ENCODE results near the gene GSC2.

The GSC2 gene

GRCh38 chr22:19177164-19178064 is 27.3 kb upstream of the GSC2 start:
- Histone ChIP-seq H3K4me1 (ENCODE audit: control insufficient read depth, insufficient read depth, low read length) (peaks cover 23% of the 10 kb centered on the region), H3K27ac (ENCODE audit: insufficient read depth, low read depth, low read length, poor library complexity, severe bottlenecking) (no peak overlapping the region), H3K4me3 (ENCODE audit: insufficient read depth, low read depth, low read length) (peak overlapping the region; percentile 78), H3K9me3 (ENCODE audit: control insufficient read depth, low read length) (no peaks in the 10 kb centered on the region), H3K36me3 (ENCODE audit: control insufficient read depth, insufficient read depth, low read length) (peaks cover 2% of the 10 kb centered on the region), H3K27me3 (ENCODE audit: control insufficient read depth, insufficient read depth, low read length, poor library complexity, severe bottlenecking) (no peaks in the 10 kb centered on the region)
- WGBS, 2 experiments, result 36 to 38% methylated on average over 55 of the region's 55 CpGs

DNA sequence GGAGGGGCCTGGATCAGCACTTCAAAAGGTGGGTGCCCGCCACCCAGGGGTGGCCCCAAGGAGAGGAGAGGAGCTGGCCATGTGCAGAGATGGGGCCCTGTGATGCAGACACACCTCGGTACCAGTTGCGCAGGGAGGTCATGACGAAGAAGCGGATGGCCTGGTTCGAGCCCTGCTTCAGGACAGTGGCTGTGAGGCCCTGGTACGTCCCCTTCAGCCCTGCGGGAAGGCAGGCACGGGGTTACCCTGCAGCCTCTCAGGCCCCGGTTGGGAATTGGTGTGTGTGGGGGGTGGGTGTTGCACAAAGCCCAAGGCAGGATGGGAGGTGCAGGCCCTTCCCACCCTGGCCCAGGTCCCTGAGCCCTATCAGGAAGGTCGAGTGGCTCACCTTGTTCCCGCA is 26.6 kb upstream of the GSC2 start:
- peaks cover 2% of the 10 kb centered on the region for H3K36me3 ChIP-seq (ENCODE audit: control insufficient read depth, insufficient read depth, low read length)
- H3K9me3 ChIP-seq (ENCODE audit: control insufficient read depth, low read length), result no peaks in the 10 kb centered on the region
- H3K4me1 ChIP-seq (ENCODE audit: control insufficient read depth, insufficient read depth, low read length), result peaks cover 23% of the 10 kb centered on the region
- 84 to 88% methylated on average over 12 of the region's 12 CpGs for WGBS, 2 experiments
- H3K27me3 ChIP-seq (ENCODE audit: control insufficient read depth, insufficient read depth, low read length, poor library complexity, severe bottlenecking), result no peaks in the 10 kb centered on the region
- H3K4me3 ChIP-seq (ENCODE audit: insufficient read depth, low read depth, low read length), result no peak overlapping the region
- H3K27ac ChIP-seq (ENCODE audit: insufficient read depth, low read depth, low read length, poor library complexity, severe bottlenecking), result no peak overlapping the region

GRCh38 chr22:19176175-19176643 is 26.1 kb upstream of the GSC2 start:
- WGBS, 2 experiments, result 75 to 77% methylated on average over 12 of the region's 12 CpGs
- Histone ChIP-seq H3K27me3 (ENCODE audit: control insufficient read depth, insufficient read depth, low read length, poor library complexity, severe bottlenecking) (peaks cover under 1% of the 10 kb centered on the region), H3K9me3 (ENCODE audit: control insufficient read depth, low read length) (no peaks in the 10 kb centered on the region), H3K36me3 (ENCODE audit: control insufficient read depth, insufficient read depth, low read length) (peaks cover 2% of the 10 kb centered on the region), H3K4me3 (ENCODE audit: insufficient read depth, low read depth, low read length) (no peak overlapping the region), H3K4me1 (ENCODE audit: control insufficient read depth, insufficient read depth, low read length) (peaks cover 23% of the 10 kb centered on the region), H3K27ac (ENCODE audit: insufficient read depth, low read depth, low read length, poor library complexity, severe bottlenecking) (no peak overlapping the region)

DNA sequence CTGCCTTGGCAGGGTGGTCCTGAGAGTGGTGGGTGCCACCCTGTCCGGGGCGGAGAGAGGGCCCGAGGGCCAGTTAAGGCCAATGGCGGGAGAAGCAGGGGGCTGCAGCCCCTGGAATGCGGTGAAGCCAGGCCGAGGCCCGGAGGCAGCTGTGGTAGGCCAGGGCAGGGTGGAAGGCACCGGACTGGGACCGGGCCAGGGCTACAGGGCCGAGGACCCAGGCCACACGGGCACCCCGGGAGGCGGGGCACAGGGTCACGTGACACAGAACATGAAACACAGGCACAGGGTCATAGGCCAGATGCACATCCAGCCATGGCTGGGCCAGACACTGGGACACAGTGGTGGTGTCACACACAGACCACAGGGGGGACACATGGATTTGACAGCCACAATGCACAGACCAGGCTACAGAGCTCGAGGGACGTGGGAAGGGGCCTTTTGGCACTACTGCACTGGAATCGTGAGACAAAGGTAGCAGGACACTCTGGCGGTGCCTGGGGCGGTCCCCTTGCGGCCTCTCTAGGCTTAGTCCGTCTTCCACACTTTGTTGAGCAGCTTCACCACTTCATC is 25.6 kb upstream of the GSC2 start:
- WGBS, 2 experiments, result 90% methylated on average over 21 of the region's 21 CpGs
- H3K4me1 ChIP-seq (ENCODE audit: control insufficient read depth, insufficient read depth, low read length), result peaks cover 28% of the 10 kb centered on the region
- H3K27ac ChIP-seq (ENCODE audit: insufficient read depth, low read depth, low read length, poor library complexity, severe bottlenecking), result no peak overlapping the region
- H3K4me3 ChIP-seq (ENCODE audit: insufficient read depth, low read depth, low read length), result no peak overlapping the region
- no peaks in the 10 kb centered on the region for H3K9me3 ChIP-seq (ENCODE audit: control insufficient read depth, low read length)
- peaks cover 2% of the 10 kb centered on the region for H3K36me3 ChIP-seq (ENCODE audit: control insufficient read depth, insufficient read depth, low read length)
- H3K27me3 ChIP-seq (ENCODE audit: control insufficient read depth, insufficient read depth, low read length, poor library complexity, severe bottlenecking), result peaks cover 6% of the 10 kb centered on the region

- H3K27ac ChIP-seq (ENCODE audit: insufficient read depth, low read depth, low read length, poor library complexity, severe bottlenecking), result no peak overlapping the region
- H3K9me3 ChIP-seq (ENCODE audit: control insufficient read depth, low read length), result no peaks in the 10 kb centered on the region
- peaks cover 11% of the 10 kb centered on the region for H3K27me3 ChIP-seq (ENCODE audit: control insufficient read depth, insufficient read depth, low read length, poor library complexity, severe bottlenecking)
- H3K4me3 ChIP-seq (ENCODE audit: insufficient read depth, low read depth, low read length), result no peak overlapping the region
- peaks cover 34% of the 10 kb centered on the region for H3K4me1 ChIP-seq (ENCODE audit: control insufficient read depth, insufficient read depth, low read length)
- 89% methylated on average over 7 of the region's 7 CpGs for WGBS, 2 experiments
- H3K36me3 ChIP-seq (ENCODE audit: control insufficient read depth, insufficient read depth, low read length), result peaks cover 2% of the 10 kb centered on the region
Observed at GRCh38 chr22:19175026-19175601, 25.0 kb upstream of the GSC2 start.

DNA sequence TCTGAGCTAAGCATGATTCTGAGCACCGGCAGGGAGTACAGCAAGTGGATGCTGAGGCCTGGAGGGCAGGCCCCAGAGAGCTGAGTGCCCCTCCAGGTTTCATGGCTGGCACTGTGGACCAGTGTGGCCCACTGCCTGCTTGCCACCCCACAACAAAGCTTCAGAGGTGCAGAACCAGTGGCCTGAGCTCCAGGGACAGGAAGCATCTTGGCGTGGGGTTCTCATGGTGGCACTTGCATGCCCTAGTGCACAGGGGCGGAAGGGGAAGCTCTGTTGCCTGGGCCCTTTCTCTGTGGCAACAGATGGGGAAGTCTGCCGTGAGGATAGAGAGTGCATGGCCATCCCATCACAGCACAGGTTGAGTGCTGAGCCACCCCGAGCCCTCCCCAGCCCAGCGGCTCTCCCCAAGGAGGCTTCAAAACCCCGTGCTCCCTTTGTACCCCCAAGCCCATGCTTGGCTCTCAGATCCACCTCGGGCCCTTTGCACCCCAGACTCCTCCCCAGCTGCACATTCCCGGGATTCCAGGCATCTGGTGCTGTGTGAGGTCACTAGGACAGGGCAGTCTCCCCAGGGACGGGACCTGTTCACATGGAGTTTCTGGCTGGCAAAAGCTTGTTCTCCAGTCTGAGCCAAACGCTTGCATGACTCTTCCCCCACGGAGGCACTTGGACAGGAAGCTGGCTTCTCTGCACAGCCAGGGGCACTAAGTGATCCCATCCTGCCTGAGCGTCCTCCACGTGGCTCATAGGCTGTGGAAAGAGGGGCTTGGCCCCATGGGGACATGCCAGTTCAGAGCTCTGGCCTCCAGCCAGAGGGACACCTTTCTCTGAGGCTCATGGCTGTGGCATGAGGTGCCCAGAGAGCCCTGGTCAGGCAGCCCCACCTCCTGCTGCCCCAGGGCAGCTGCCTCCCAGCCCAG is 24.3 kb upstream of the GSC2 start:
- 72 to 73% methylated on average over 14 of the region's 14 CpGs for WGBS, 2 experiments
- H3K4me3 ChIP-seq (ENCODE audit: insufficient read depth, low read depth, low read length), result no peak overlapping the region
- H3K9me3 ChIP-seq (ENCODE audit: control insufficient read depth, low read length), result no peaks in the 10 kb centered on the region
- H3K36me3 ChIP-seq (ENCODE audit: control insufficient read depth, insufficient read depth, low read length), result peaks cover 2% of the 10 kb centered on the region
- peaks cover 19% of the 10 kb centered on the region for H3K27me3 ChIP-seq (ENCODE audit: control insufficient read depth, insufficient read depth, low read length, poor library complexity, severe bottlenecking)
- H3K4me1 ChIP-seq (ENCODE audit: control insufficient read depth, insufficient read depth, low read length), result peaks cover 34% of the 10 kb centered on the region
- H3K27ac ChIP-seq (ENCODE audit: insufficient read depth, low read depth, low read length, poor library complexity, severe bottlenecking), result no peak overlapping the region

GRCh38 chr22:19173047-19174035 is 23.2 kb upstream of the GSC2 start:
- H3K4me3 ChIP-seq (ENCODE audit: insufficient read depth, low read depth, low read length), result no peak overlapping the region
- H3K4me1 ChIP-seq (ENCODE audit: control insufficient read depth, insufficient read depth, low read length), result peaks cover 37% of the 10 kb centered on the region
- H3K36me3 ChIP-seq (ENCODE audit: control insufficient read depth, insufficient read depth, low read length), result peaks cover 2% of the 10 kb centered on the region
- no peak overlapping the region for H3K27ac ChIP-seq (ENCODE audit: insufficient read depth, low read depth, low read length, poor library complexity, severe bottlenecking)
- H3K27me3 ChIP-seq (ENCODE audit: control insufficient read depth, insufficient read depth, low read length, poor library complexity, severe bottlenecking), result peaks cover 29% of the 10 kb centered on the region
- WGBS, 2 experiments, result 91 to 94% methylated on average over 19 of the region's 19 CpGs
- H3K9me3 ChIP-seq (ENCODE audit: control insufficient read depth, low read length), result no peaks in the 10 kb centered on the region

- Histone ChIP-seq H3K27me3 (ENCODE audit: control insufficient read depth, insufficient read depth, low read length, poor library complexity, severe bottlenecking) (peaks cover 38% of the 10 kb centered on the region), H3K36me3 (ENCODE audit: control insufficient read depth, insufficient read depth, low read length) (peaks cover 2% of the 10 kb centered on the region), H3K27ac (ENCODE audit: insufficient read depth, low read depth, low read length, poor library complexity, severe bottlenecking) (no peak overlapping the region), H3K9me3 (ENCODE audit: control insufficient read depth, low read length) (no peaks in the 10 kb centered on the region), H3K4me3 (ENCODE audit: insufficient read depth, low read depth, low read length) (peak overlapping the region; percentile 89), H3K4me1 (ENCODE audit: control insufficient read depth, insufficient read depth, low read length) (peaks cover 33% of the 10 kb centered on the region)
- WGBS, 2 experiments, result 54 to 55% methylated on average over 13 of the region's 13 CpGs
Observed at GRCh38 chr22:19172213-19173046, 22.3 kb upstream of the GSC2 start.

All from ectodermal cell (in vitro differentiated cells).